Hepatocyte (in vitro differentiated cells): ENCODE measurements around the gene SOX10.

ENCODE experiments used
- EZH2 ChIP-seq: fragments of 200-600 bp; sonication (generic); IDR thresholded peaks from 2 replicates; pipeline ENCODE4 v1.6.1; 2016; ENCODE audit warnings: antibody characterized with exemption, mild to moderate bottlenecking, borderline replicate concordance
- EZH2phosphoT487 ChIP-seq: fragments of 200-600 bp; sonication (generic); IDR thresholded peaks from one replicate; pipeline ENCODE4 v1.6.1; 2018; ENCODE audit warnings: antibody characterized with exemption, mild to moderate bottlenecking, low read depth, moderate library complexity; ENCODE audit not compliant: unreplicated experiment, severe bottlenecking
- TF ChIP-seq, protein P1 (sequence below): fragments of 200-600 bp; sonication (generic); IDR thresholded peaks from 2 replicates; pipeline ENCODE4 v1.5.1; 2016; ENCODE audit warnings: antibody characterized with exemption, mild to moderate bottlenecking; ENCODE audit not compliant: poor library complexity

DNA sequence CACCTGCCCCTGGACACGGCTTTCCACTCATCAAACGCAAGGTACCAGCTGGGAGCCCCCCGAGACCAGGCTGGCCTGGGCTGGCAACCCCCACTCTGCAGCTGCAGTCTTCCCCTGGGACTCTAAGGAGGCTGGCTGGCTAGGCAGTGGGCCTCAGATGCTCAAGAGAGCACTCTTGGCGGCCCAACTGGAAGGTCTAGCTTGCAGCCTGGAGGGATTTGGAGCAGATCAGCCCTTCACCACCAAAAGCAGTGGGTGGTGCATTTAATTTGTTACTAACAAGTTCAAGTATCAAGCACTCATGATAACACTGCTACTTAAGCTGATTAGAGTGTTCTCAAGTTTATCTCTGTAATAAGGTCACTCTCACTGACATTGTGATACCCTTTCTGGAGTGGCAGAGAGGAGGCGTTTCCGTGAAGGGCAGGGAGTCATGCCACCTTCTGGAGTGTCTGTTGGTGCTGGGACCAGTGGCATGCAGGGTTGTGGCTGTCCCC lies 52.4 kb downstream of the SOX10 start:
- TF ChIP-seq EZH2 (no peak), EZH2phosphoT487 (no peak)
- TF ChIP-seq, protein P1, sequence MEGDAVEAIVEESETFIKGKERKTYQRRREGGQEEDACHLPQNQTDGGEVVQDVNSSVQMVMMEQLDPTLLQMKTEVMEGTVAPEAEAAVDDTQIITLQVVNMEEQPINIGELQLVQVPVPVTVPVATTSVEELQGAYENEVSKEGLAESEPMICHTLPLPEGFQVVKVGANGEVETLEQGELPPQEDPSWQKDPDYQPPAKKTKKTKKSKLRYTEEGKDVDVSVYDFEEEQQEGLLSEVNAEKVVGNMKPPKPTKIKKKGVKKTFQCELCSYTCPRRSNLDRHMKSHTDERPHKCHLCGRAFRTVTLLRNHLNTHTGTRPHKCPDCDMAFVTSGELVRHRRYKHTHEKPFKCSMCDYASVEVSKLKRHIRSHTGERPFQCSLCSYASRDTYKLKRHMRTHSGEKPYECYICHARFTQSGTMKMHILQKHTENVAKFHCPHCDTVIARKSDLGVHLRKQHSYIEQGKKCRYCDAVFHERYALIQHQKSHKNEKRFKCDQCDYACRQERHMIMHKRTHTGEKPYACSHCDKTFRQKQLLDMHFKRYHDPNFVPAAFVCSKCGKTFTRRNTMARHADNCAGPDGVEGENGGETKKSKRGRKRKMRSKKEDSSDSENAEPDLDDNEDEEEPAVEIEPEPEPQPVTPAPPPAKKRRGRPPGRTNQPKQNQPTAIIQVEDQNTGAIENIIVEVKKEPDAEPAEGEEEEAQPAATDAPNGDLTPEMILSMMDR = no peak
